Activated B cell treated with CpG ODN at 0.5 μM for 24 hours (primary cell): Measurements from ENCODE around the gene GPR39. TPM values are rescaled to one million over a fixed set of nuclear protein-coding genes. Genes with fewer than 3 reads are reported as not detected.

Experiments
- ATAC-seq: fragments of 200-7000 bp; cut with Tn5 transposase; one replicate; pipeline ENCODE4 v1.10.0; 2021; ENCODE audit warnings: low read depth, mild to moderate bottlenecking, moderate library complexity
- CTCF ChIA-PET: fragments of 350-600 bp; sonication (Branson Sonifier 250); formaldehyde crosslinking; loops from one replicate; lab custom pipeline; 2021; ENCODE audit warnings: antibody characterized with exemption; lab: Charles Lee
- POLR2A ChIA-PET: fragments of 350-600 bp; sonication (Branson Sonifier 250); formaldehyde crosslinking; loops from one replicate; lab custom pipeline; 2021; ENCODE audit warnings: antibody characterized with exemption; lab: Charles Lee
- DNase-seq: peaks from one replicate; pipeline ENCODE4 v3.0.0; 2022
- H3K27ac Mint-ChIP-seq: one replicate; pipeline ENCODE4 v1.8.0; 2020; ENCODE audit warnings: mixed read lengths
- H3K27me3 Mint-ChIP-seq: one replicate; pipeline ENCODE4 v1.8.0; 2021; ENCODE audit warnings: mixed read lengths
- H3K36me3 Mint-ChIP-seq: one replicate; pipeline ENCODE4 v1.8.0; 2021; ENCODE audit warnings: low read depth, mixed read lengths
- H3K4me1 Mint-ChIP-seq: one replicate; pipeline ENCODE4 v1.8.0; 2021; ENCODE audit warnings: mixed read lengths
- H3K4me3 Mint-ChIP-seq: one replicate; pipeline ENCODE4 v1.8.0; 2020; ENCODE audit warnings: mild to moderate bottlenecking, mixed read lengths
- H3K9me3 Mint-ChIP-seq: one replicate; pipeline ENCODE4 v1.8.0; 2020; ENCODE audit warnings: mixed read lengths
- intact Hi-C: fragments of 100-400 bp; cut with micrococcal nuclease; formaldehyde crosslinking; loops from one replicate; pipeline ENCODE4 v1.15.1; 2024
- total RNA-seq: library from RNA; stranded (reverse); gene quantifications from 2 replicates; pipeline ENCODE4 v1.2.3, GENCODE V29; 2022
- TF ChIP-seq, protein P1 (sequence below): fragments of 200-600 bp; IDR thresholded peaks from one replicate; pipeline ENCODE4 v1.8.0; 2022; ENCODE audit warnings: antibody characterized with exemption, mild to moderate bottlenecking

The GPR39 gene
- total RNA-seq, 1 donor from 2014 or later: not detected

DNA sequence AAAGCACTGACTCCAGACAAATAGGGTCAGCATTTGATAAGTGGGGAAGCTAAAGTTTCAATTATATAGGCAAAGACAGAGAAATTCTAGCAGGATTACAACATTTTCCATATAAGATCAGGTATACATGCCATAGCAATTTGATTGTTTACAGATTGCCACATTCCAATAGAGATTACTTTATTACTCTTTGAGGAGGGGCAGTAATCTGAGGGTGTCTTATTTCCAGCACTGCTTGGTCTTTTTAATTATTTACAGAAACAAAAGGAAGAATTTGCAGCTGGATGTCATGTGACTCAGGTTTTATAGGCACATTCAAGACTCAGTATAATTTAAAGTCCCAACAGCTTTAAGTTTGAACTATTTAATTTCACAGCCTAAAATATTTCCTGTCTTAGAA lies 42.5 kb upstream of the GPR39 start:
- Mint-ChIP-seq H3K4me1 (no peaks in the 10 kb centered on the region), H3K36me3 (no peaks in the 10 kb centered on the region), H3K27me3 (no peaks in the 10 kb centered on the region), H3K4me3 (no peak overlapping the region), H3K9me3 (no peaks in the 10 kb centered on the region), H3K27ac (no peak overlapping the region)
- ATAC-seq (no peak), DNase-seq (no peak)
- ChIA-PET CTCF (no interaction called here), POLR2A (no interaction called here)
- TF ChIP-seq, protein P1, sequence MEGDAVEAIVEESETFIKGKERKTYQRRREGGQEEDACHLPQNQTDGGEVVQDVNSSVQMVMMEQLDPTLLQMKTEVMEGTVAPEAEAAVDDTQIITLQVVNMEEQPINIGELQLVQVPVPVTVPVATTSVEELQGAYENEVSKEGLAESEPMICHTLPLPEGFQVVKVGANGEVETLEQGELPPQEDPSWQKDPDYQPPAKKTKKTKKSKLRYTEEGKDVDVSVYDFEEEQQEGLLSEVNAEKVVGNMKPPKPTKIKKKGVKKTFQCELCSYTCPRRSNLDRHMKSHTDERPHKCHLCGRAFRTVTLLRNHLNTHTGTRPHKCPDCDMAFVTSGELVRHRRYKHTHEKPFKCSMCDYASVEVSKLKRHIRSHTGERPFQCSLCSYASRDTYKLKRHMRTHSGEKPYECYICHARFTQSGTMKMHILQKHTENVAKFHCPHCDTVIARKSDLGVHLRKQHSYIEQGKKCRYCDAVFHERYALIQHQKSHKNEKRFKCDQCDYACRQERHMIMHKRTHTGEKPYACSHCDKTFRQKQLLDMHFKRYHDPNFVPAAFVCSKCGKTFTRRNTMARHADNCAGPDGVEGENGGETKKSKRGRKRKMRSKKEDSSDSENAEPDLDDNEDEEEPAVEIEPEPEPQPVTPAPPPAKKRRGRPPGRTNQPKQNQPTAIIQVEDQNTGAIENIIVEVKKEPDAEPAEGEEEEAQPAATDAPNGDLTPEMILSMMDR: no peak
- intact Hi-C loops: no loop called here

DNA sequence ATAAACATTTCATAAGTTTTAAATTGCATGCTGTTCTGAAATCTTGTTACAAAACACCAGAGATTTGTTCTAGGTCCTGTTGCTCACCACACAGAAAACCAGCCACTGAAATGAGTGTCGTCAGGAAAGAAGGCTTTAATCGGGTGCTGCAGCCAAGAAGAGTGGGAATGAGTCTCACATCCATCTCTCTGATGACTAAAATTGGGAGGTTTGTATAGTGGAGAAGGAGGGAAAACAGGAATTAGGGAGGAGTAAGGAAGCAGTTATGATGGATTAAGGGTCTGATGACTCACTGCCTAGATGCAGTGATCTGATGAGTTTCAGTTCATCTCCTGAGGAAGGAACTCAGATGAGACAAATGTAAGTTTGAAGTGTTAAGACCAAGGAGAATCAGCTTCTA lies 42.1 kb upstream of the GPR39 start:
- no peak for ATAC-seq
- peaks cover under 1% of the 10 kb centered on the region for H3K9me3 Mint-ChIP-seq
- H3K27me3 Mint-ChIP-seq: no peaks in the 10 kb centered on the region
- POLR2A ChIA-PET: no interaction called here
- CTCF ChIA-PET: no interaction called here
- no peaks in the 10 kb centered on the region for H3K4me1 Mint-ChIP-seq
- H3K27ac Mint-ChIP-seq: no peak overlapping the region
- intact Hi-C loops: no loop called here
- TF ChIP-seq, protein P1: no peak
- H3K4me3 Mint-ChIP-seq: no peak overlapping the region
- H3K36me3 Mint-ChIP-seq: no peaks in the 10 kb centered on the region
- DNase-seq: no peak

DNA sequence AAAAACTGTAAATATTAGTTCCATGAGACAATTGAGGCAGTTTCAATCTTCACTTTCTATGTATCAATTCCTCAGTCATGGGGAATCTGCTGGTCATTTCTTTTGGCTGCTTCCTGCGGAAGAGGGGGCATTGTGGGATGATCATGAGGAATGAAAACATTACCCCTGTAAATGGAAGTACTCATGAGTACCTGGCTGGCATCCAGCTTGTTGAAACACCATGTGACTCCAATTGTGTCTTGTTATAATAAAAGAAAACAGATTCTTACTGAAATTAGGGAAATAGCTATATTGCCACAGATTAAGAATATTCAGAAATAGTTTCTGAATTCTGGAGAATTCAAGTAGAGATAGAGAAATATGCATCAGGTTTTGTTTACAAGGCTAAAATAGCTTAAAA lies 41.6 kb upstream of the GPR39 start:
- Mint-ChIP-seq H3K27me3 (no peaks in the 10 kb centered on the region), H3K4me3 (no peak overlapping the region), H3K4me1 (no peaks in the 10 kb centered on the region), H3K36me3 (no peaks in the 10 kb centered on the region), H3K9me3 (peaks cover 4% of the 10 kb centered on the region), H3K27ac (no peak overlapping the region)
- DNase-seq (no peak), ATAC-seq (no peak)
- TF ChIP-seq, protein P1: no peak
- intact Hi-C loops: no loop called here
- POLR2A ChIA-PET: no interaction called here
- CTCF ChIA-PET: no interaction called here

DNA sequence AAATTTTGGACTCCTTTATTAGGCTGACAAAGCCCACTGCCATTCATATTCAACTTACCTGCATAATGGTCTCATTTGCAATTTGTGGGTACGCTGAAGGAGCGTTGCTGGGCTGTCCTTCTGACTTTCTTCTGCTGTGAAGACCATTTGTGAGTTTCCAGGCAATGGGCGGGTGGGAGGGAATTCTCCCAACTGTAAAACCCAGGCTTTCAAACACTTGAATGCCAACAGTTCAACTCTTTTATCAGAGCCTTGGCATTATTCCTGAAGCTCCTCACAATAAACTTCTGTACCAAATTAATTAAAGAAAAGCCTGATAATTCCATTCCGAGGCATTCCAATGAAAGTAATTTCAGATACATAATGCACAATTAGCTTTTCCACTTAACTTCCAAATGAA lies 35.2 kb upstream of the GPR39 start:
- ATAC-seq (no peak), DNase-seq (no peak)
- intact Hi-C loops: no loop called here
- H3K9me3 Mint-ChIP-seq: peaks cover 6% of the 10 kb centered on the region
- CTCF ChIA-PET: no interaction called here
- no peak overlapping the region for H3K4me3 Mint-ChIP-seq
- POLR2A ChIA-PET: no interaction called here
- H3K36me3 Mint-ChIP-seq: no peaks in the 10 kb centered on the region
- TF ChIP-seq, protein P1: no peak
- no peak overlapping the region for H3K27ac Mint-ChIP-seq
- peaks cover 3% of the 10 kb centered on the region for H3K4me1 Mint-ChIP-seq
- no peaks in the 10 kb centered on the region for H3K27me3 Mint-ChIP-seq

DNA sequence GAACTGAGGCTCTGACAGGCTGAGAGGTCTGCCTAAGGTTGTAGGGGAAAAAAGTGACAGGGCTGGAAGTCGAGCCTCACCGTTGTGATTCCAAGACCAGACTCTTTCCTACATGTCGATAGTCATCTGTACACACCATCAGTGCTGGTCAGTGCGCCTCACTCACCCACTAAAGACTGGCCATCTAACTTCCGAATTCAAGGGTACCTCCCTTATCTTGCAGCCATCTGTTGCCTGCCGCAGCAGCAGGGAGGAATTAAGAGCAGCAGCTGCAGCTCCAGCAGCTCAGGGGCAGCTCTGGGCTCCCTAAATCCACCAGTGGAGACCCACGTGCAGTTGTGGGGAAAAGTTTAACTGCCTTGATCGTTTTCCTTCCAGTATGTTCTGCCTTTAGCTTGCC lies 32.6 kb upstream of the GPR39 start:
- intact Hi-C loops: no loop called here
- Mint-ChIP-seq H3K27me3 (no peaks in the 10 kb centered on the region), H3K27ac (no peak overlapping the region), H3K4me1 (peaks cover 3% of the 10 kb centered on the region), H3K9me3 (peaks cover 6% of the 10 kb centered on the region), H3K4me3 (no peak overlapping the region), H3K36me3 (no peaks in the 10 kb centered on the region)
- CTCF ChIA-PET: no interaction called here
- POLR2A ChIA-PET: no interaction called here
- ATAC-seq (no peak), DNase-seq (no peak)
- TF ChIP-seq, protein P1: no peak
